ENCODE data around the gene PDLIM1.
"Not testable (repeated sequence)": the region's sequence is repeated elsewhere in the genome, so short reads cannot be mapped to it uniquely, and the experiment has no call there.

The PDLIM1 gene

GRCh38 chr10:95208702-95209391, 82.0 kb downstream of the PDLIM1 start:
- DNase-seq (ENCODE audit: low read depth in 2 of 2): no peak

DNA sequence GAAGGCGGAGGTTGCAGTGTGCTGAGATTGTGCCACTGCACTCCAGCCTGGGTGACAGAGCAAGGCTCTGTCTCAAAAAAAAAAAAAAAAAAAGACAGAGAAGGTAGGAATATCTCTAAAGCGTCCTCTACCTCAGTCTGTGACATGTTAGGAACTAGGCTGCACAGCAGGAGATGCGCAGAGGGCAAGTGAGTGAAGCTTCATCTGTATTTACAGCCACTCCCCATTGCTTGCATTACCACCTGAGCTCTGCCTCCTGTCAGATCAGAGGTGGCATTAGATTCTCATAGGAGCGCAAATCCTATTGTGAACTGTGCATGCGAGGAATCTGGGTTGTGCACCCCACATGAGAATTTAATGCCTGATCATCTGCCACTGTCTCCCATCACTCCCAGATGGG, 87.9 kb downstream of the PDLIM1 start:
- DNase-seq (ENCODE audit: low read depth in 2 of 2): not testable (repeated sequence)

DNA sequence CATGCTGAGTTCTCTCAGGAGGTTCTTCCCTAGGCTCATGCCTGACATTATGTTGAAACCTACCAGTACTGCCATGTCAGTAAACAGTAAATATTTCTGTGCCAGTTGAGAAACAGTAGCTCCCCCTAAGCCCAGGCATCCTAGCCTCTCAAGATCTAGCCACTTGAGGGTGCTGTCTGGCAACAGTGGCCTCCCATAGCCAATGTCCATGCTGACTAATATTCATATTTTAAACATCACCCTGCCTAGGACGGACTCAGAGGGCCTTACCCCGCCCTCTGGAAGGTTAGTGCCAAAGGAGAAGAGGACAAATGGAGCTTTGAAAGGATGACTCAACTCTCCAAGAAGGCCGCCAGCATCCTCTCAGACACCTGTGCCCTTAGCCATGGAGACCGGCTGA, 89.1 kb downstream of the PDLIM1 start:
- no peak for DNase-seq (ENCODE audit: low read depth in 2 of 2)

DNA sequence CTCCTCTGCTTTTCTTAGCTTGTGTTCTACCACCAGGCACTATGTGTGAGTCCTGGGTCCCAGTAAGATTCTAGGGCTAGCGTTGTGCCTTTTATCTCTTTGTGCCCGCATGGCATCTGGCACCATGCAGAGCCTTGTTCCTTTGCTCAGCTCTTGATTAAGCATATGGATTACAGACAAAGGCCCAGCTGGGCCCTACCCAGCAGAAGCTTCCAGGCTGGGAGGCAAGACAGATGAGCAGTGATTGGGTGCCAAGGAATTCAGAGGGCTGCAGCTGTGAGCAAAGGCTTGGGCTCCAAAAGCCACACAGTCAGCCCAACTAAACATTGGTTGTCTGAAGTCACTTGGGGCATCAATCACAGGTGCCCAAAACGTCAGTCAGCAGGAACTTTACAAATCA, 94.8 kb downstream of the PDLIM1 start:
- DNase-seq (ENCODE audit: low read depth in 2 of 2): no peak

DNA sequence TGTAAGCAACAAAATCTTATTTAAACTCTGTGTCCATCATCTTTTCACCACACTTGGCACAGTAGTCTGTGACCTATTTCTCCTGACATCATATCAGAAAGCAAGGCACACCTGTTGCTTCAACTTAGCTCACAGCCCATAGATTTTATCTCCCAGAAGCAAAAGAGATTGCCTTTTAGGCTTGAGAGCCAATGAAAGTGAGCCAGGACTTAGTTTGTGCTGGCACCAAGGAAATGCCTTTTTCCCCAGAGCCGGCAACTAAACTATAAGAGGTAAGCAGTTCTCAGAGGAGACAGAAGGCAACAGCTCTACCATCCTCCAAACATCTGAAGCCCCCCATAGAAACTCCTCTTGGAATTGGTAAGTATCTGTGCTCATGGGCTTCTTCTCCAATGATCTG, 96.9 kb downstream of the PDLIM1 start, which contains the start of gene ACSM6:
Gene ACSM6, plus strand, starts transcription at position 295 of the 400 bp plus-strand sequence. CDS start 248 bp downstream, outside the sequence.
- no peak for DNase-seq (ENCODE audit: low read depth in 2 of 2)

- DNase-seq (ENCODE audit: low read depth in 2 of 2): no peak
Measured at GRCh38 chr10:95188593-95188992, 102.2 kb downstream of the PDLIM1 start.

GRCh38 chr10:95187617-95188016, 103.2 kb downstream of the PDLIM1 start:
- DNase-seq (ENCODE audit: low read depth in 2 of 2): no peak
